ENCODE data around the gene ZNF177. TPM values are rescaled to one million over a fixed set of nuclear protein-coding genes. Genes with fewer than 3 reads are reported as not detected.
"Not testable (repeated sequence)": the region's sequence is repeated elsewhere in the genome, so short reads cannot be mapped to it uniquely, and the experiment has no call there.

The ZNF177 gene
- polyA plus RNA-seq (ENCODE audit: insufficient read length in 3 of 3): 10 to 100 TPM in 2 of 3 donors, 1 to 10 TPM in 1; 8.8 to 11.8 (median 11.3) TPM

- peak in 2 of 3 donors; percentile 29 to 39 for DNase-seq (ENCODE audit: low read depth in 3 of 3, low spot score in 2 of 3)
Observed at GRCh38 chr19:9362905-9363304, at the start of gene ZNF177. Gene ZNF177 (plus strand): TSS chr19:9363013. CDS start chr19:9378312, 15,299 bp downstream.

- DNase-seq (ENCODE audit: low read depth in 3 of 3, low spot score in 2 of 3): no peak
Observed at GRCh38 chr19:9313756-9314155, 49.1 kb upstream of the ZNF177 start.

- DNase-seq (ENCODE audit: low read depth in 3 of 3, low spot score in 2 of 3): no peak
Observed at GRCh38 chr19:9321338-9321737, 41.5 kb upstream of the ZNF177 start.

- DNase-seq (ENCODE audit: low read depth in 3 of 3, low spot score in 2 of 3): not testable (repeated sequence)
Observed at GRCh38 chr19:9321756-9322155, 41.1 kb upstream of the ZNF177 start.

DNA sequence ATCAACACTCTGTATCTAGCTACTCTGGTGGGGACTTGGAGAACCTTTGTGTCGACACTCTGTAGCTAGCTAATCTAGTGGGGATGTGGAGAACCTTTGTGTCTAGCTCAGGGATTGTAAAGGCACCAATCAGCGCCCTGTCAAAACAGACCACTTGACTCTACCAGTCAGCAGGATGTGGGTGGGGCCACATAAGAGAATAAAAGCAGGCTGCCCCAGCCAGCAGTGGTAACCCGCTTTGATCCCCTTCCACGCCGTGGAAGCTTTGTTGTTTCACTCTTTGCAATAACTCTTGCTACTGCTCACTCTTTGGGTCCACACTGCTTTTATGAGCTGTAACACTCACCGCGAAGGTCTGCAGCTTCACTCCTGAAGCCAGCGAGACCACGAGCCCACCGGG lies 40.6 kb upstream of the ZNF177 start:
- not testable (repeated sequence) for DNase-seq (ENCODE audit: low read depth in 3 of 3, low spot score in 2 of 3)

DNA sequence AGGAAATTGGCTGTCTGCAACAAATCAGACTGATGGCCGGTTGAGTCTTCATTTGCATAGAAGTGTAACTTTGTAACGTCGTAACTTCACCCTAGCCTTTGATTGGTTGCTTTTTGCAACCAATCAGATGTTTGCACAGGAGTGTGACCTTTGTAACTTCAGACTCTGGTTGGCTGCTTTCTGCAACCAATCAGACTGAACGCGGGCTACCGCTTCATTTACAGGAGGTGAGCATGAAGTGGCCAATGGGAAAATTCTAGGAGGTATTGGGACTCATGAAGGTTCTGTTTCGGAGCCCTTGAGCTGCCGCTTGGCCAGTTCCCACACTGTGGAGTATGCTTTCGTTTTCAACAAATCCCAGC lies 39.3 kb upstream of the ZNF177 start:
- DNase-seq (ENCODE audit: low read depth in 3 of 3, low spot score in 2 of 3): peak in 1 of 3 donors; percentile 29

- DNase-seq (ENCODE audit: low read depth in 3 of 3, low spot score in 2 of 3): peak; percentile 88 to 91 (median 91)
Observed at GRCh38 chr19:9323919-9324583, 38.8 kb upstream of the ZNF177 start, which contains the start of gene ZNF559. Gene ZNF559 (plus strand): TSS chr19:9324179. CDS start chr19:9338550, 14,371 bp downstream.

- no peak for DNase-seq (ENCODE audit: low read depth in 3 of 3, low spot score in 2 of 3)
Observed at GRCh38 chr19:9324584-9324962, 38.2 kb upstream of the ZNF177 start.

GRCh38 chr19:9329999-9330398 lies 32.8 kb upstream of the ZNF177 start:
- DNase-seq (ENCODE audit: low read depth in 3 of 3, low spot score in 2 of 3): no peak

DNA sequence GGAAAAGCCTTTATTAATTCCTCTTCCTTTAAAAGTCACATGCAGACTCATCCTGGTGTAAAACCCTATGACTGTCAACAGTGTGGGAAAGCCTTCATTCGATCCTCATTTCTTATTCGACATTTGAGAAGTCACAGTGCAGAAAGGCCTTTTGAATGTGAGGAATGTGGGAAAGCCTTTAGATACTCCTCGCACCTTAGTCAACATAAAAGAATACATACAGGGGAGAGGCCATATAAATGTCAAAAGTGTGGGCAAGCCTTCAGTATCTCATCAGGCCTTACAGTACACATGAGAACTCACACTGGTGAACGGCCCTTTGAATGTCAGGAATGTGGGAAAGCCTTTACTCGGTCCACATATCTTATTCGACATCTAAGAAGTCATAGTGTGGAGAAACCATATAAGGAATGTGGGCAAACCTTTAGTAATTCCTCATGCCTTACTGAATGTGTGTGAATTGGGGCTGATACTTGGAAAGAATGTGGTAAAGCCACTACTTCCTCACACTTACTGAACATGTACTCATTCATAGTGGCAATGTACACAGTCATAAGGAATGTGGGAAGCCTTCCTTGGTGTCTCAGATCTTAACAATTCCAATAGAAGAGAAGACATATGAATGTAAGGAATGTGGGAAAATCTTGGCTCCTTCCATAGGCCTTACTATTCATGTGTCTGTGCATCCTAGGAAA lies 20.1 kb upstream of the ZNF177 start:
- DNase-seq (ENCODE audit: low read depth in 3 of 3, low spot score in 2 of 3): no peak

GRCh38 chr19:9345005-9345404 lies 17.8 kb upstream of the ZNF177 start:
- DNase-seq (ENCODE audit: low read depth in 3 of 3, low spot score in 2 of 3): no peak

DNA sequence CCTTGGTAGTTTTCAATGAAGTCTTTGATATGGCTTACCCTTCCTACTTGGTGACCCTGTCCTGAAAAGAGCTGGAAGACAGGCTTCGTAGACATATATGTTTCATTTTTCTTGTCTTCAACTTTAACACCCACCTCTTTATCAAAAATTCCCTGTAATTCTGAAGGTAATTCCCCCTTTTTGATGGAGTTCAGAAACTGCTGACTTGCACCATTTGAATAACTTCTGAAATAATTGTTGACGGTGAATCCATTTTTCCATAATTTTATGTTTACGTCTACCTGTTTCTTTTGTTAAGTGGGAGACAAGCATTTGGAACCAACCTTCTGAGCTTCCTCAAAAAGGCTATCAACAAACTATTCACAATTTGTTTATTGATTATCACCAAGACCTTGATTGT lies 14.6 kb upstream of the ZNF177 start:
- DNase-seq (ENCODE audit: low read depth in 3 of 3, low spot score in 2 of 3): no peak

- DNase-seq (ENCODE audit: low read depth in 3 of 3, low spot score in 2 of 3): no peak
Observed at GRCh38 chr19:9348671-9349070, 14.1 kb upstream of the ZNF177 start.

- DNase-seq (ENCODE audit: low read depth in 3 of 3, low spot score in 2 of 3): no peak
Observed at GRCh38 chr19:9352505-9352904, 10.3 kb upstream of the ZNF177 start.

DNA sequence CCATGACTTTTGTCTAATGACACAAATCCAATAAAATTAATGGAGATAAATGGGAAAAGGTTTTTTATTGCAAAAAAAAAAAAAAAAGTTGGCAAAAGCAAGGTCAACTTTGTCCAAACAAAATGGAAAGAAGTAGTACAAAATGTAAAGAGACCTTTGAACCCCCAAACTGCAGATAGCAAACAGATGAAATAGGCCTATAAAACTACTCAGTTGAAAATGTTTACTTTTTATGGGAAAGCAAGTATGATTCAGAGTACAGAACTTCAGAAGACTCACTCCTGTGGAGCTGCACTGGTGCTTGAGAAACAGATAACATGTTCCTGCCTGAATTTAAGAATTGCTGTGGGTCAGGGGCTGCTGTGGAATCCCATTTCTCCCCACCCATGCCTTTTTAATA lies 9.8 kb upstream of the ZNF177 start:
- DNase-seq (ENCODE audit: low read depth in 3 of 3, low spot score in 2 of 3): no peak

DNA sequence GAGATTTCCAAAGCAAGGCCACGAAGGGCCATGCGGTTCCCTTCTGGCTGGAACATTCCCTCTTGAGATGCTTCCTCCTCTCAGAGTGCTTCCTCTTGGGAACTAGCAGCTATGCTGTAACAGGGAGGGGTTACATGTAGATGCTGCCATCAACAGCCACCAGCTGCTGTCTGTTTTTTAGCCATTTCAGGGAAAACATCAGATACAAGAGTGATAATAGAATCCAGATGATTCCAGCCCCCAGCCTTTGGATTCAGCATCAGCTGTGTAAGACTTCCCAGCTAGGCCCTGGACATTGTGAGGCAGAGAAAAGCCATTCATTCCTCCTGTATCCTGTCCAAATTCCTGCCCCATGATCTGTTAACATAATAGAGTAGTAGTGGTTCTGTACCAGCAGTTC lies 8.2 kb upstream of the ZNF177 start:
- DNase-seq (ENCODE audit: low read depth in 3 of 3, low spot score in 2 of 3): no peak

GRCh38 chr19:9370738-9371619 lies 8.2 kb downstream of the ZNF177 start:
- no peak for DNase-seq (ENCODE audit: low read depth in 3 of 3, low spot score in 2 of 3)

DNA sequence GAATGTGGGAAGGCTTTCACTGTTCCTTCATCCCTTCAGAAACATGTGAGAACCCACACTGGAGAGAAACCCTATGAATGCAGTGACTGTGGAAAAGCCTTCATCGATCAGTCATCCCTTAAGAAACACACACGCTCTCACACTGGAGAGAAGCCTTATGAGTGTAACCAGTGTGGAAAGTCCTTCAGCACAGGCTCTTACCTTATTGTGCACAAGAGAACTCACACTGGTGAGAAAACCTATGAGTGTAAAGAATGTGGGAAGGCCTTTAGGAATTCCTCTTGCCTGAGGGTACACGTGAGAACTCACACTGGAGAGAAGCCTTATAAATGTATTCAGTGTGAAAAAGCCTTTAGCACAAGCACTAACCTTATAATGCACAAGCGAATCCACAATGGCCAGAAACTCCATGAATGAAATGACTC lies 18.6 kb downstream of the ZNF177 start:
- no peak for DNase-seq (ENCODE audit: low read depth in 3 of 3, low spot score in 2 of 3)

DNA sequence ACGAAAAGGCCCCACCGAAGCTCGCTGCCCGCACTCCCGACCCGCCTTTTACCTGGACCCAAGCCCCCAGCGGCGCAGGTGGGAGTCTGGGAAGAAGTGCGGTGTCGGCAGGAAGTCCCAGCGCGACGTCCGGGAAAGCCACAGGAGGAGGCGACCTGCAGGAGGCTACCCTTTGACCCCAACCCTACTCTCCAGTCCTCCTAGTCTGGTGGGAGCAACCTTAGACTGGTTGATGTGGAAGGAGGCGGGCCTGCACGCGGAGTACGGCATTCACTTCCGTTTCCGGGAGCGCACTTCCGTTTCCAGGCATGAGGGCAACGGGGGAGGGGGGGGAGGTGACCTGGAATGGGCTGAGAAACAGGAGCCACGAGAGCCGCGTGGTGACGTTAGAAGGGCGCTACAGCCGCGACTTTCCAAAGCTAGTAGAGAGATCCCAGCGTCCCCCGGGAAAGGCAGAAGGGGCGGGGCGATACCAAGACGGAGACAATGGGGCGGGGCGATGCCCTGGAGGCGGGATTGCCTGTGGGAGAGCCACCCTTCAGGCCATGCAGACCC lies 44.1 kb downstream of the ZNF177 start:
- DNase-seq (ENCODE audit: low read depth in 3 of 3, low spot score in 2 of 3): peak; percentile 79 to 85 (median 82)

GRCh38 chr19:9407827-9408226 lies 45.0 kb downstream of the ZNF177 start:
- DNase-seq (ENCODE audit: low read depth in 3 of 3, low spot score in 2 of 3): no peak
